Globus pallidus (tissue), 1 donor: Measurements from ENCODE around the gene LDB2.

Experiments used
- DNase-seq: peaks from one replicate; pipeline ENCODE4 v3.0.0-alpha.2; 2015; ENCODE audit warnings: low spot score

The LDB2 gene

GRCh38 chr4:16843831-16844508 lies 54.5 kb downstream of the LDB2 start:
- no peak for DNase-seq

DNA sequence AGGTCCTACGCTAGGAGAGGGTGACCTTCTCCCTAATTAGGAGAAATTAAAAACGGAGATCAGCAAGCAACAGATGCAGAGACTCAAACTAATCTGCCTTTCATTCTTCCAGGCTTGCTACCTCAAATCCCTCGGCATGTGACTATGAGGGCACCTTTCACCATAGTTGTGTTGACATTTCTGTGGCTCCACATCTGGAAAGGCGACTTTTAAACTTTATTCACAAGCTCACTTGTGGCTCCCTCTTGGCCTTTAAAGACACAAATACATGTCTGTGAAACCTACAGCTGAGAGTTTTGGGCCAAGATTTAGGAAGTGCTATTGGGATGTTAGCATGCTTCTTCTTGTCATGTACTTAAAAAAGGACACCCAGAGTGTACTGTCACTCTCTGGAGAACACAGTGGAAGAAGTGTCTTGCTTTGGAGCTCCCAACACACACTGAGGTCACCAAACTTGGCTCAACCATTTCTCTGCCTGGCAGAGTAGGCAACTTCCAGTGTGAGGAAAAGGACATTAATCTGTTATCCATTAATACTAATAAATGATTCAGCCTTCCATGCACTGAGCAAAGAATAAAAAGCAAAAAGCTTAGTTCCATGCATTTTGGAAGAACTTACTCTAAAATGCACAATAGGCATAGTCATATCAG lies 60.1 kb downstream of the LDB2 start:
- DNase-seq = no peak

- no peak for DNase-seq
Observed at GRCh38 chr4:16837475-16837874, 61.0 kb downstream of the LDB2 start.

GRCh38 chr4:16836324-16836723 lies 62.1 kb downstream of the LDB2 start:
- DNase-seq = no peak

- no peak for DNase-seq
Observed at GRCh38 chr4:16835597-16836247, 62.7 kb downstream of the LDB2 start.

- no peak for DNase-seq
Observed at GRCh38 chr4:16834814-16835213, 63.6 kb downstream of the LDB2 start.

GRCh38 chr4:16833722-16834121 lies 64.7 kb downstream of the LDB2 start:
- no peak for DNase-seq

DNA sequence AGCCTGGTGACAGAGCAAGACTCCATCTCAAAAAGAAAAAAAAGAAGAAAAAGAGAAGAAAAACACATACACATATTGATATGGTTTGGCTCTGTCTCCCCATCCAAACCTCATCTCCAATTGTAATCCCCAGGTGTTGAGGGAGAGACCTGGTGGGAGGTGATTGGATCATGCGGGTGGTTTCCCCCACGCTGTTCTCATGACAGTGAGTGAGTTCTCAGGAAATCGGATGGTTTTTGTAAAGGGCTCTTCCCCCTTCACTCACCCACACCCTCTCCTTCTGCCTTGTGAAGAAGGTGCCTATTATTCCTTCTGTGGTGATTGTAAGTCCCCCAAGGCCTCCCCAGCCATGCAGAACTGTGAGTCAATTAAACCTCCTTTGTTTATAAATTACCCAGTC lies 68.4 kb downstream of the LDB2 start:
- no peak for DNase-seq

GRCh38 chr4:16827794-16828724 lies 70.4 kb downstream of the LDB2 start:
- no peak for DNase-seq

- DNase-seq = no peak
Observed at GRCh38 chr4:16827045-16827444, 71.4 kb downstream of the LDB2 start.

GRCh38 chr4:16826406-16826910 lies 72.0 kb downstream of the LDB2 start:
- DNase-seq = no peak

GRCh38 chr4:16824278-16824806 lies 74.1 kb downstream of the LDB2 start:
- no peak for DNase-seq

- no peak for DNase-seq
Observed at GRCh38 chr4:16820329-16820728, 78.1 kb downstream of the LDB2 start.

DNA sequence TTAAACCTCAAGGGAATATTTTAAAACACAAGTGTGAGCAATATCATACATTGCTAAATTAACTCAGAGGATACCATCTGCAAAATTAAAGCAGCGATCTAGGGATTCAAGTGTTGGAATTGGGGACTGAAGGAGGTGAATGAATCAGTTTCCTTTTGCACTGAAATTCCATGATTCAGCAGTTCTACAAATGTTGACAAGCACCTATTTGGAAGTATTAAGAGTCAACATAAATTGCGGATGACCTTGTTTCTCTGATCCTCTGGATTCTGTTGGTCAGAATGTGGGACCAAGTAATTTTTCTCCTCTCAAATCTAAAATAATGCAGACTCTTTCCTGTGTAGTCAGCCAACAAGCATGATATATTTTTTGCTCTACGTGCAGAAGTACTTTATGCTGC lies 78.8 kb downstream of the LDB2 start:
- no peak for DNase-seq

DNA sequence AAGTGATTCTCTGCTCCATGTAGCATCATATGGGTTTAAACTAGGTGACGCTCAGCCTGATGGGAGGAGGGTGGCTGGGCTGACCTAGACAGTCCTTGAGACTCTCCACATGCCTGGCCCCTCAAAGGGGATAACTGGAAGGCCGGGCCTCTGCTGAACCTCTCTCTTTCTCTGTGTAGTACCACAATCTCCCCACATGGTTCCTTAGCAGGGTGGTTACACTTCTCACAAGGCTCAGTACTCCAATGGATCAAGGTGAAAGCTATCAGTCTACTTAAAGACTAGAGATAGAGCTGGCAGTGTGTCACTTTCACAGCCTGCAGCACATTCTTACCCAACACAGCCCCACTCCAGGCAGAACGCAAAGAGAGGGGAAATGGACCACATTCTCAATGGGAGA lies 80.4 kb downstream of the LDB2 start:
- no peak for DNase-seq

DNA sequence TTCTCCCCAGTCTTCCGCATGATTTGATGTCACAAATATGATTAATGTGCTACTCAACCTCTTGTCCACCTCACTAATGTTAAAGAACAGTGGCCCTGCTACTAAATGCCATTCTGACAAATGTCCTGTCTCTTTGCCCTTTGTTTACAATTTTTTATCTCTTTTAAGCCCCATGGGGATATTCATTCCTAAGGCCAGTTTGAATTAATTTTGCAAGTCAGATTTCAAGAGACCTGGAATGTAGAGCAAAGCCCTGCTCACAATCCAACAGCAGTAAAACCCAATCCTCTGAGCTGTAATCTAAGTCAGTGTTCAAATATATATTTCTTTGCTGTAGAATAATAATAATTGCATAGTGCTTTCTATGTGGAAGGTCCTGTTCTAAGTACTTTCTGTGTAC lies 81.2 kb downstream of the LDB2 start:
- DNase-seq = no peak

- no peak for DNase-seq
Observed at GRCh38 chr4:16814361-16814760, 84.1 kb downstream of the LDB2 start.

GRCh38 chr4:16812041-16812440 lies 86.4 kb downstream of the LDB2 start:
- DNase-seq = no peak

- DNase-seq = no peak
Observed at GRCh38 chr4:16809943-16810342, 88.5 kb downstream of the LDB2 start.

GRCh38 chr4:16809064-16809463 lies 89.4 kb downstream of the LDB2 start:
- no peak for DNase-seq

- no peak for DNase-seq
Observed at GRCh38 chr4:16807355-16807754, 91.1 kb downstream of the LDB2 start.

DNA sequence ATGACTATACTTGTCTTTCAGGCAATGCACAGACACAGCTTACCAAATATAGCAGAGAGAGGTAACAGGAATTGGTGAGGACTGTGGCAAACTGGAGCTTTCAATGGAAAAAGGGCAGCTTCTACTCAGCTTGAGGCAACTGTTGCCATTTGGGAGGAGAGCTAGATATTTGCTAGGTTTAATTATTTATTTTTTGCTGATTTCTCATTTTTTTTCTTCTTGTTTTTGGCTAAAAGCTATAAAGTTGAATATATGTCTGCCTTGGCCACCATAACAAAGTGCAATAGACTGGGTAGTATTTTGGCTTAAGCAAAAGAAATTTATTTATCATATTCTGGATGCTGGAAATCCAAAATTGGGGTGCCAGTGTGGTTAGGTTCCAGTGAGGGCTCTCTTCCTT lies 93.9 kb downstream of the LDB2 start:
- no peak for DNase-seq
